Measurements from ENCODE around the gene SLC1A2. TPM values are rescaled to one million over a fixed set of nuclear protein-coding genes. Genes with fewer than 3 reads are reported as not detected.

SLC1A2 gene
- total RNA-seq, 1 experiment from 2014 or later, result 0.50 TPM

DNA sequence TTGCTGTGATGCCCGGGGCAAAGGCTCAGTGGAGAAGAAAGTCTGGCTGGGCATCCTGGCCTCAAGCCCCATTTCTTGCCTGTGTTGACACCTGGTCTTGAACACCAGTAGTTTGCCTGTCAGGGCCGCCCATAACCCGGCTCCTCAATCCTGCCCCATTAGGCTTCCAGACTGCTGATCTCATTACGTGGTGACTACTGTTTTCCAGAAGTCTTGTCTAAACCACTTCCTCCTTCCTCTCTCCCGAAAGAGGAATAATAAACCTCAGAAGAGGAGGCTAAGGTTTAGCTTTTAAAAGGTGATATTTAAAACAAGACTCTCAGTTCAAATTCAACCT lies 182.7 kb downstream of the SLC1A2 start (continued):
- TF ChIP-seq, protein P1, sequence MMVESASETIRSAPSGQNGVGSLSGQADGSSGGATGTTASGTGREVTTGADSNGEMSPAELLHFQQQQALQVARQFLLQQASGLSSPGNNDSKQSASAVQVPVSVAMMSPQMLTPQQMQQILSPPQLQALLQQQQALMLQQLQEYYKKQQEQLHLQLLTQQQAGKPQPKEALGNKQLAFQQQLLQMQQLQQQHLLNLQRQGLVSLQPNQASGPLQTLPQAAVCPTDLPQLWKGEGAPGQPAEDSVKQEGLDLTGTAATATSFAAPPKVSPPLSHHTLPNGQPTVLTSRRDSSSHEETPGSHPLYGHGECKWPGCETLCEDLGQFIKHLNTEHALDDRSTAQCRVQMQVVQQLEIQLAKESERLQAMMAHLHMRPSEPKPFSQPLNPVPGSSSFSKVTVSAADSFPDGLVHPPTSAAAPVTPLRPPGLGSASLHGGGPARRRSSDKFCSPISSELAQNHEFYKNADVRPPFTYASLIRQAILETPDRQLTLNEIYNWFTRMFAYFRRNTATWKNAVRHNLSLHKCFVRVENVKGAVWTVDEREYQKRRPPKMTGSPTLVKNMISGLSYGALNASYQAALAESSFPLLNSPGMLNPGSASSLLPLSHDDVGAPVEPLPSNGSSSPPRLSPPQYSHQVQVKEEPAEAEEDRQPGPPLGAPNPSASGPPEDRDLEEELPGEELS (CRISPR knock-in tag; IDR thresholded peaks at IDR 0.05), result no peak

DNA sequence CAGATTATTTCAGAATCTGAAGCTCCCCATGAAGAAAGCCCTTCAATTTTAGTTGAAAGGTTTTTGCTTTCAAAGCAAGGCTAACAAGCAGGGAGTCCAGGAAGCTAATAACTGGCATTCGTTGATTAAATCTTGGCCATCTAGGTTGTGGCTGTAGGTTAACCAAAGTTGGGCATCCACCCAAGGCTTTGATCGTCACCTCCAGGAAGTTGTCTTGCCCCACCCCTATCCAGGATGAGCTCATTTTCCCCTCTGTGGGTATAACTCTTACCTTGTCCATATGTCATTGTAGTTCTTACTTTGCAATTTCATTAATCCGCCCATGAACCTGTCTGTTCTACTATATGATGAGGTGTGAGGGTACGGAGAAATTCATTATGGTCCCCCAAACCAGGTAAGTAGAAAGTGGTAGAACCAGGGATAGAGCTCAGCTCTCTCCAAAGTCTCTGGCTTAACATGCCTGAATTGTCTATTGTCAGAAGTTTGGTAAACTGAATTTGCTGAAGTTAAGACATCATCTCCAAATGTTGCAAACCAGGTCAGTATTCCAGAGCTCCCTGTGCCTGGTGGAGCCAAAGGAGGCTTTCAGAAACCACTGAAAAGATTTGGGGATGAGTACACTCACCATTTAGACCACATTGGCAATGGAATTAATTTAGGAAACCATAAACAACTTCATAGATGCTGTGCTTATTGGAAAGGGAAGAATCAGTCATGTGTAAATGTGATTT lies 183.3 kb downstream of the SLC1A2 start:
- H3K9me3 Mint-ChIP-seq, result peaks cover 16% of the 10 kb centered on the region
- no peak overlapping the region for H3K4me3 Mint-ChIP-seq

DNA sequence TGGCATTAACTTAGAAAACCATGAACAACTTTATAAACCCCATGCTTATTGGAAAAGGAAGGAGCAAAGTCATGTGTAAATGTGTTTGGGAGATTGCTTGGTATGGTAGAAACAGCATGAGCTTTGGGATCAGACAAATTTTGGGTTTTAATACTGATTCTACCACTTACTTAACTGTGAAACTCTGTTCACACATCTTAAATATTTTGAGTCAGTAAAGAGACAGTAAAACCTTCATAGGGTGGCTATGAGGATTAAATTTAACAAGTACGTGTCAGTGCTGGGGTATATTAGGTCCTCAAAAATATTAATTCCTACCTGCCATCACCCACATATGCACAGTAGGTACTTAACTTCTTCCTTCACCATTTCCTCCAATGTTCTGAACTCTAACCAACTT lies 183.9 kb downstream of the SLC1A2 start:
- CTCF ChIA-PET, result no interaction called here
- DNase-seq (ENCODE audit: low spot score) (no peak), ATAC-seq (no peak)
- TF ChIP-seq, protein P2, sequence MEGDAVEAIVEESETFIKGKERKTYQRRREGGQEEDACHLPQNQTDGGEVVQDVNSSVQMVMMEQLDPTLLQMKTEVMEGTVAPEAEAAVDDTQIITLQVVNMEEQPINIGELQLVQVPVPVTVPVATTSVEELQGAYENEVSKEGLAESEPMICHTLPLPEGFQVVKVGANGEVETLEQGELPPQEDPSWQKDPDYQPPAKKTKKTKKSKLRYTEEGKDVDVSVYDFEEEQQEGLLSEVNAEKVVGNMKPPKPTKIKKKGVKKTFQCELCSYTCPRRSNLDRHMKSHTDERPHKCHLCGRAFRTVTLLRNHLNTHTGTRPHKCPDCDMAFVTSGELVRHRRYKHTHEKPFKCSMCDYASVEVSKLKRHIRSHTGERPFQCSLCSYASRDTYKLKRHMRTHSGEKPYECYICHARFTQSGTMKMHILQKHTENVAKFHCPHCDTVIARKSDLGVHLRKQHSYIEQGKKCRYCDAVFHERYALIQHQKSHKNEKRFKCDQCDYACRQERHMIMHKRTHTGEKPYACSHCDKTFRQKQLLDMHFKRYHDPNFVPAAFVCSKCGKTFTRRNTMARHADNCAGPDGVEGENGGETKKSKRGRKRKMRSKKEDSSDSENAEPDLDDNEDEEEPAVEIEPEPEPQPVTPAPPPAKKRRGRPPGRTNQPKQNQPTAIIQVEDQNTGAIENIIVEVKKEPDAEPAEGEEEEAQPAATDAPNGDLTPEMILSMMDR (IDR thresholded peaks at IDR 0.05), result no peak
- TF ChIP-seq, protein P3, sequence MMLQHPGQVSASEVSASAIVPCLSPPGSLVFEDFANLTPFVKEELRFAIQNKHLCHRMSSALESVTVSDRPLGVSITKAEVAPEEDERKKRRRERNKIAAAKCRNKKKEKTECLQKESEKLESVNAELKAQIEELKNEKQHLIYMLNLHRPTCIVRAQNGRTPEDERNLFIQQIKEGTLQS (CRISPR knock-in tag; conservative IDR thresholded peaks at IDR 0.05), result no peak
- TF ChIP-seq, protein P4, sequence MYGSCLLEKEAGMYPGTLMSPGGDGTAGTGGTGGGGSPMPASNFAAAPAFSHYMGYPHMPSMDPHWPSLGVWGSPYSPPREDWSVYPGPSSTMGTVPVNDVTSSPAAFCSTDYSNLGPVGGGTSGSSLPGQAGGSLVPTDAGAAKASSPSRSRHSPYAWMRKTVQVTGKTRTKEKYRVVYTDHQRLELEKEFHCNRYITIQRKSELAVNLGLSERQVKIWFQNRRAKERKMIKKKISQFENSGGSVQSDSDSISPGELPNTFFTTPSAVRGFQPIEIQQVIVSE (CRISPR knock-in tag; IDR thresholded peaks at IDR 0.05; ENCODE audit: borderline replicate concordance), result no peak
- TF ChIP-seq ZNF416 (CRISPR knock-in tag; IDR thresholded peaks at IDR 0.05), result no peak
- H3K36me3 Mint-ChIP-seq, result peaks cover 4% of the 10 kb centered on the region; the same call in 1 of the 2 replicates
- peaks cover 16% of the 10 kb centered on the region for H3K9me3 Mint-ChIP-seq
- no peak overlapping the region for H3K4me3 Mint-ChIP-seq
- H3K27ac Mint-ChIP-seq, result no peak overlapping the region
- POLR2A ChIA-PET, result no interaction called here
- no peaks in the 10 kb centered on the region; the same call in 1 of the 2 replicates for H3K27me3 Mint-ChIP-seq (ENCODE audit: low read depth)
- peaks cover 16% of the 10 kb centered on the region for H3K4me1 Mint-ChIP-seq

More for the DNA sequence above, 183.3 kb downstream of the SLC1A2 start:
- Mint-ChIP-seq H3K27me3 (ENCODE audit: low read depth) (no peaks in the 10 kb centered on the region; the same call in 1 of the 2 replicates), H3K36me3 (peaks cover 4% of the 10 kb centered on the region; the same call in 1 of the 2 replicates), H3K4me1 (peaks cover 16% of the 10 kb centered on the region), H3K27ac (no peak overlapping the region)
- DNase-seq (ENCODE audit: low spot score) (no peak), ATAC-seq (no peak)
- TF ChIP-seq KAT7 (CRISPR knock-in tag; IDR thresholded peaks at IDR 0.05; ENCODE audit: borderline replicate concordance) (no peak), NFATC4 (CRISPR knock-in tag; IDR thresholded peaks at IDR 0.05) (no peak), FOXP1 (CRISPR knock-in tag; IDR thresholded peaks at IDR 0.05; ENCODE audit: borderline replicate concordance) (no peak), JUN (CRISPR knock-in tag; IDR thresholded peaks at IDR 0.05) (no peak), ZNF671 (CRISPR knock-in tag; IDR thresholded peaks at IDR 0.05) (no peak), OVOL2 (CRISPR knock-in tag; IDR thresholded peaks at IDR 0.05; ENCODE audit: borderline replicate concordance) (no peak), PRRX2 (CRISPR knock-in tag; IDR thresholded peaks at IDR 0.05) (no peak)
- TF ChIP-seq, protein P5, sequence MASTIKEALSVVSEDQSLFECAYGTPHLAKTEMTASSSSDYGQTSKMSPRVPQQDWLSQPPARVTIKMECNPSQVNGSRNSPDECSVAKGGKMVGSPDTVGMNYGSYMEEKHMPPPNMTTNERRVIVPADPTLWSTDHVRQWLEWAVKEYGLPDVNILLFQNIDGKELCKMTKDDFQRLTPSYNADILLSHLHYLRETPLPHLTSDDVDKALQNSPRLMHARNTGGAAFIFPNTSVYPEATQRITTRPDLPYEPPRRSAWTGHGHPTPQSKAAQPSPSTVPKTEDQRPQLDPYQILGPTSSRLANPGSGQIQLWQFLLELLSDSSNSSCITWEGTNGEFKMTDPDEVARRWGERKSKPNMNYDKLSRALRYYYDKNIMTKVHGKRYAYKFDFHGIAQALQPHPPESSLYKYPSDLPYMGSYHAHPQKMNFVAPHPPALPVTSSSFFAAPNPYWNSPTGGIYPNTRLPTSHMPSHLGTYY (CRISPR knock-in tag; IDR thresholded peaks at IDR 0.05), result no peak
- TF ChIP-seq, protein P6, sequence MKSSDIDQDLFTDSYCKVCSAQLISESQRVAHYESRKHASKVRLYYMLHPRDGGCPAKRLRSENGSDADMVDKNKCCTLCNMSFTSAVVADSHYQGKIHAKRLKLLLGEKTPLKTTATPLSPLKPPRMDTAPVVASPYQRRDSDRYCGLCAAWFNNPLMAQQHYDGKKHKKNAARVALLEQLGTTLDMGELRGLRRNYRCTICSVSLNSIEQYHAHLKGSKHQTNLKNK (CRISPR knock-in tag; IDR thresholded peaks at IDR 0.05), result no peak
- CTCF ChIA-PET, result interaction anchor here (0.6 kb wide), 1 partner anchor 215 kb away, joined by 3 read pairs; no protein-coding TSS in a partner anchor
- POLR2A ChIA-PET, result no interaction called here
